VCaP (cell line): Measurements from ENCODE around the gene PROX2.

Experiments used
- H3K27ac ChIP-seq: fragments of 450-650 bp; 2 replicates; pipeline ENCODE4 v1.5.1; 2017
- TF ChIP-seq, protein P1 (sequence below): fragments of 450-650 bp; conservative IDR thresholded peaks from 2 replicates; pipeline ENCODE4 v1.5.1; 2017; ENCODE audit warnings: mild to moderate bottlenecking, moderate library complexity

The PROX2 gene

DNA sequence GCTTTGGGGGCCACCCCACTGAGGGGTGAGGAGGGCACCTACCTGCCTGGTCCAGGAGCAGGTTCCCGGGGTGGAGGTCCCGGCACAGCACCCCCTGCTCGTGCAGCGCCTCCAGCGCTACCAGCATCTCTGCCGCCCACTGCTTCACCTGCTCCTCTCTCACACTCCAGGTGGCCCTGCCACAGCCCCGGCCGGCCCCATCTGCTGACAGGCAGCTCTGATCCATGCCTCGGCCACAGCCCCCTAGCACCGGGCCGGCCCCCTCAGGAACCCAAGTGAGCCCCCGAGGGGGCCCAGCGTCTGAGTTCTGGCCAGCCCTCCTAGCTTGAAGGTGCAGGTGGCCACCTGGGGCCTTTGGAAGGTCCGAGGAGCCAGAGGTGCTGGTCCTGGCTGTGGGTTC, 33.6 kb upstream of the PROX2 start:
- no peak overlapping the region for H3K27ac ChIP-seq
- TF ChIP-seq, protein P1, sequence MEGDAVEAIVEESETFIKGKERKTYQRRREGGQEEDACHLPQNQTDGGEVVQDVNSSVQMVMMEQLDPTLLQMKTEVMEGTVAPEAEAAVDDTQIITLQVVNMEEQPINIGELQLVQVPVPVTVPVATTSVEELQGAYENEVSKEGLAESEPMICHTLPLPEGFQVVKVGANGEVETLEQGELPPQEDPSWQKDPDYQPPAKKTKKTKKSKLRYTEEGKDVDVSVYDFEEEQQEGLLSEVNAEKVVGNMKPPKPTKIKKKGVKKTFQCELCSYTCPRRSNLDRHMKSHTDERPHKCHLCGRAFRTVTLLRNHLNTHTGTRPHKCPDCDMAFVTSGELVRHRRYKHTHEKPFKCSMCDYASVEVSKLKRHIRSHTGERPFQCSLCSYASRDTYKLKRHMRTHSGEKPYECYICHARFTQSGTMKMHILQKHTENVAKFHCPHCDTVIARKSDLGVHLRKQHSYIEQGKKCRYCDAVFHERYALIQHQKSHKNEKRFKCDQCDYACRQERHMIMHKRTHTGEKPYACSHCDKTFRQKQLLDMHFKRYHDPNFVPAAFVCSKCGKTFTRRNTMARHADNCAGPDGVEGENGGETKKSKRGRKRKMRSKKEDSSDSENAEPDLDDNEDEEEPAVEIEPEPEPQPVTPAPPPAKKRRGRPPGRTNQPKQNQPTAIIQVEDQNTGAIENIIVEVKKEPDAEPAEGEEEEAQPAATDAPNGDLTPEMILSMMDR: no peak

DNA sequence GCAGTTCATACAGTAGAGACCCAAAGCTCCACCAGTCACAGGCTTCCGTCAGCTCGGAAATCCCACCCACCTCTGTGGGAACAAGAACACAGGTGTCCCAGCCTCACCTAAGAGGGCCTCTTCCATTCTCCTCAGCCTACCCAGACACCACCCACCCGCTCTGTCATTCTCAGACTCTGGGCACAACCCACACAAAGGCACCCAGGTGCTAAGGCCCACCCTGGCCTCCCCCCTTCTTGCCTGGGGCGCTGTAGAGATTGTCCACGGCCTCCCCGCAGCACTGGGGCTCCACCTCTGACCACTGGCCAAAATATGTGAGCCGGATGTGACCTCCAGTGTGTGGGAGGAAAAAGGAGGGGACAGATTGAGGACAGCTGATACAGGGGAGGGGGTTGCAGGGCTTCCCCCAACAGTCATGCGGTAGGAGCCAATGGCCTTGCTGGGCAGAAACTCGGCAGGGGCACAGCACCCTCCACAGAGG, 33.0 kb upstream of the PROX2 start:
- no peak overlapping the region for H3K27ac ChIP-seq
- TF ChIP-seq, protein P1: no peak

DNA sequence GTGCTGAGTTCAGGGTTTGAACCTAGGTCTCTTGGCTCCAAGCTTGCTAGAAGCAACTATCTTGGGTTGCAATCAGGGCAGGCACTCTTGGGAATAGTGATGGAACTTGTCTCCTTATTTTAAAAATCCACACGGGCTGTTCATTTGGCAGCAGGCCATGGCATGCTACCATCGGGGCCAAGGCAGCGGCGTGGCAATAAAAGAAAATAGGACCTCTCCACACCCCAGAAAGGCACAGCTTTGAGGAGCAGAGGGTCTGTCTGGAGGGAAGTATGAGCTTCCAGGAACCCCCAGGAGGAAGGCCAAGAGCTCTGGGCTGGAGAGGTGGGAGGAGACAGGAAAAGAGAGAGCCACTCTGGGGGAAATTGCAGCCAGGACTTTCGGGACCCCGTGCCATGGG, 31.8 kb upstream of the PROX2 start:
- H3K27ac ChIP-seq: no peak overlapping the region
- TF ChIP-seq, protein P1: no peak

DNA sequence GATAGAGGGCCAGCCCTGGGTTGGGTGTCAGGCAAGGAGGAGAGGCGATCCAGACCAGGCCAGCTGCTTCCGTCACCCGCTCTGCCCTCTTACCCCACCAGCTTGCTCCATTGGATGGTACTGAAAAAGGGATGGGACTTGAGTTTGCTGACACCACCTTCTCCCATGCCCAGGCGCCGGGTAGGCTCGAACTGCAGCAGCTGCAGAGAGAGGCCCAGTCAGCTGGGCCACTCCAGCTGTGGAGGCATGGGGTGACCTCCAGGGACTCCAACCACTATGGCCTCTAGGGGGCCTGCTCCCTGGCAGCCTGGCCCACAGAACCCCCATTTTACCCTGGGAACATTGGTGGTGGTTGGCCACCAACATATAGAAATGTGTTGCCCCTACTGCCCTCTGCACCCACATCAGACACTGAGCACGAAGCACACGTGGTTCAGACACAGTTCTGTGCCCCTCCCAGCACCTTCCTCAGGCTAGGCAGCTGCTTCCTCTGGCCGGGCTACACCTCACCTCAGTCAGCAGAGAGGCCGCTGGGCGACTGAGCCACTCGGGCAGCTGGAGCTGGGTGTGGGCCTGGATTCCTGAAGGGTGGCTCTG, 31.1 kb upstream of the PROX2 start:
- H3K27ac ChIP-seq: no peak overlapping the region
- TF ChIP-seq, protein P1: no peak

DNA sequence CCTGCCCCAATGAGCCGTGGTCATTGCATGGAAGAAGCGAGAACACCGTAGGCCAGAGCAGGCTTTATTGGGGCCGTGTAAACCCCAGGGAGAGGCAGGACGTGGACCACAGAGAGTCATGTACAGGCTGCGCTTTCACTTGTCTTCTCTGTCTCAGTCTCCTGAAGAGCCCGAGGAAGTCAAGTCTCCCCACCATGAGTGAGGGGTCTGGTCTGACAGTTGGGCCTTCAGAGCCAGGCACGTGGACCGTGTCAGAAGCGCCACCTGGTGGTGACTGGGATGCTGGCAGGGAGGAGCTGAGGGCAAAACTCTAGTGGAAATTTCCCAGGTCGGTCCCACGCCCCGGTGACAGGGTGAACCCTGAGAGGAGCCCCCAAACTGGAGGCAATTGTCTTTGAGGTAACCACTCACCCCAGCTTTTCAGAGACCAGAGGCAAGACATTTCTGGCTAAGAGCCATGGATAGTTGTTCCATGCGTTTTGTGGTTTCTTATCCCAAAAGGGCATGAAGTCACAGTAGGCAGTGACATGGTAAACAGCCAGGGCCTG, 29.7 kb upstream of the PROX2 start:
- no peak overlapping the region for H3K27ac ChIP-seq
- TF ChIP-seq, protein P1: peak; percentile 93

DNA sequence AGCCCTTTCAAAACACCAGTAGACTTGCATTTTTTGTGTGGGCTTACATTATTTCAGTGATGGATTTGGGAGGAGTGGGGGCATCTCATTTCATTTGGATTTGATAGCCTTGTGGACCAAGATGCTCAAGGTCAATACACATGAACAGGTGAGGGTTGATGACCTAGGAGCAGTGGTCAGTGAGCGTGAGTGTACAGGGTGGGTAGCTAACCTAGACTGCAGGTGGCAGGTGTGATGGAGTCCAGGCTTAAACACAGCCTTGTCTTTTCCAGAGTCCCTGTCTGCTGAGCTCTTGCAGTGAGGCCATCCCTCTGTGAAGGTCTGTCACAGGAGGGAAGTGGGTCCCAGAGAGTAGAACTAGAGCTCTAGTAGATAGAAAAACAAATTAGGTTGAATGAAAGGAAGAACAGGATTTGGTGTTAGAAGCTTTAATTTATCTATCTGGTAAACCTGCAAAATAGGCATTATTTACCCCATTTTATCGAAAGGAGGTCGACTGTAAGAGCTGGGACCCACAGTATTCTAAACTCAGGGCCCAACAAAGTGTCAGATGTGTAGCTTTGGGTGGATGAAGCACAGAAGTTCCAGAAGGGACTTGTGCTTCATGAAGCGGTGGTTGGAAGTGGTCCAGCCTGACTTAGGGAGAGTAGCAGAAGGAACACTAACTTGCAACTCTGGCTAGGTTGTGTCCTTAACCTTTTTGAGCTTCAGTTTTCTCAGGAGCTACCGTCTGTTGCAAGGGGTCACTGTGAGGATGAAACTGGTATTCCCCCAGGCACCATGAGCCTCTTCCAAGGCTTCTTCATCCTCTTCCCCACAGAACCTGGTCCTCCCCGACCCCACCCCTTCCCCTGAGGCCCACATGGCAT, 28.9 kb upstream of the PROX2 start:
- TF ChIP-seq, protein P1: no peak
- no peak overlapping the region for H3K27ac ChIP-seq

DNA sequence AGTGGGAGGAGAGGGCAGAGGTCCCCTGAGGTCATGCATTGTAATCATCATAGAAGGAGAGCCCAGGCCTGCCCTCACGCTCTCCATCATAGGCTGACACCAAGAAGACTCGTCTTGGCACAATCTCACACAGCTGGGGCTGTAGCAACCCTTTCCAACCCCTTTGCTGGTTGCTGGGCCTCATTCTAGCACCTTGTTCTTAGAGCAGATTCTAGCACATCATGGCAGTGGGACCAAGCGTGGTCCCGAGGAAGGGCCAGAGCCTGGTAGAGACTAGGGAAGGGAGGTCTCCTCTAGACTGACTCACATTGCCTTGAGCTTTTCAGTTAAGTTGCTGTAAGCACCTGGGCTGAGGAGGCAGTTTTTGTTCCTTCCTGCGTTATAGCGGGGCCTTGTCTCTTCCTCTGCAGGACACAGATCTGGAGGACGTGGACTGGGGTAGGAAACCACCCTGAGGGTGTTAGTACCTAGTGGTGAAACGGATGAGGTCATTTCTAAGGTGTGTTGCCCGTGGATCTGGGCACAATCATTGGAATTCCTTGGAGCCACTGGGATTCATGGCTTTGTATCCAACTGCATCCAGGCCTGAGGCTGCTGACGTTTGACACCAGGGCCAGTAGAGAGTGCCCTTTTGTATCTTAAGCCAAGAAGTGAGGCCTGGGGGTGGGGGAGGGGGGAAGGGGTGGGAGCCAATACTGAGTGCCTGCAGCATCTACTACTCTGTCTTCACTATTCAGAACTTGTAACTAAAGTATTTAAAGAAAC, 27.2 kb upstream of the PROX2 start:
- H3K27ac ChIP-seq: no peak overlapping the region

More for the DNA sequence above, 27.2 kb upstream of the PROX2 start:
- TF ChIP-seq, protein P1: no peak
